Cardiac muscle cell (in vitro differentiated cells and primary cell): ENCODE results near the gene ZFPM1. TPM values are rescaled to one million over a fixed set of nuclear protein-coding genes. Genes with fewer than 3 reads are reported as not detected.

Source experiments
- DNase-seq, 2 donors: peaks; one replicate each; pipeline versions ENCODE4 v3.0.0 to v3.0.0-alpha.2; 2010 to 2017; ENCODE audit warnings: low read depth in 1 of 2, low spot score in 1 of 2
- H3K27ac ChIP-seq: fragments of 200-600 bp; sonication (generic); 2 replicates; pipeline ENCODE4 v1.5.1; 2016
- H3K27me3 ChIP-seq: fragments of 200-600 bp; sonication (generic); 2 replicates; pipeline ENCODE4 v1.6.0; 2016; ENCODE audit warnings: control low read depth
- H3K36me3 ChIP-seq: fragments of 200-600 bp; sonication (generic); 2 replicates; pipeline ENCODE4 v1.5.1; 2016; ENCODE audit warnings: control low read depth
- H3K4me1 ChIP-seq: fragments of 200-600 bp; sonication (generic); 2 replicates; pipeline ENCODE4 v1.8.1; 2017; ENCODE audit warnings: low read depth, mild to moderate bottlenecking, mixed run types
- H3K4me3 ChIP-seq: fragments of 200-600 bp; sonication (generic); 2 replicates; pipeline ENCODE4 v1.5.1; 2016; ENCODE audit warnings: mild to moderate bottlenecking
- H3K9me3 ChIP-seq: fragments of 200-600 bp; sonication (generic); 2 replicates; pipeline ENCODE4 v1.5.1; 2017; ENCODE audit warnings: low read depth, mild to moderate bottlenecking, control low read depth
- CTCF ChIP-seq: IDR thresholded peaks from 2 replicates; pipeline ENCODE4 v1.5.1; 2012; ENCODE audit warnings: low read depth, mild to moderate bottlenecking, low read length
- polyA plus RNA-seq: library from polyadenylated mRNA; unstranded; fragments of >200 nt; fragmentation: Nextera tagmentation; extraction: Ambion mirVana; gene quantifications from 2 replicates; pipeline ENCODE4 v1.2.1, GENCODE V29; 2016
- total RNA-seq: library from RNA; depleted of rRNA; stranded (reverse); fragments of >200 nt; gene quantifications from 2 replicates; pipeline ENCODE4 v1.2.3, GENCODE V29; 2016

The ZFPM1 gene
- total and polyA plus RNA-seq, 2 experiments from 2014 or later = 7.6 to 9.4 TPM

- Histone ChIP-seq H3K4me3 (peak overlapping the region; percentile 82), H3K9me3 (no peaks in the 10 kb centered on the region), H3K4me1 (peaks cover 4% of the 10 kb centered on the region), H3K27me3 (no peaks in the 10 kb centered on the region), H3K36me3 (no peaks in the 10 kb centered on the region), H3K27ac (peak overlapping the region; percentile 26)
- peak in 1 of 2 donors; percentile 59 for DNase-seq
- no peak for TF ChIP-seq CTCF
Observed at GRCh38 chr16:88453611-88454522, 787 bp downstream of the ZFPM1 start.

GRCh38 chr16:88454523-88454947 lies 1.5 kb downstream of the ZFPM1 start:
- TF ChIP-seq CTCF = no peak
- Histone ChIP-seq H3K4me1 (peaks cover 9% of the 10 kb centered on the region), H3K27me3 (no peaks in the 10 kb centered on the region), H3K4me3 (peak overlapping the region; percentile 82), H3K27ac (no peak overlapping the region), H3K9me3 (no peaks in the 10 kb centered on the region), H3K36me3 (no peaks in the 10 kb centered on the region)
- DNase-seq = peak in 1 of 2 donors; percentile 30

- Histone ChIP-seq H3K27me3 (no peaks in the 10 kb centered on the region), H3K4me3 (peak overlapping the region; percentile 82), H3K4me1 (peaks cover 12% of the 10 kb centered on the region), H3K9me3 (no peaks in the 10 kb centered on the region), H3K36me3 (no peaks in the 10 kb centered on the region), H3K27ac (no peak overlapping the region)
- peak in 1 of 2 donors; percentile 74 for DNase-seq
- TF ChIP-seq CTCF = peak; percentile 2
Observed at GRCh38 chr16:88455610-88456355, 2.7 kb downstream of the ZFPM1 start.

GRCh38 chr16:88456356-88457292 lies 3.5 kb downstream of the ZFPM1 start:
- Histone ChIP-seq H3K27me3 (no peaks in the 10 kb centered on the region), H3K36me3 (no peaks in the 10 kb centered on the region), H3K4me3 (no peak overlapping the region), H3K4me1 (peaks cover 18% of the 10 kb centered on the region), H3K9me3 (no peaks in the 10 kb centered on the region), H3K27ac (no peak overlapping the region)
- no peak for TF ChIP-seq CTCF
- DNase-seq = no peak
